Glomerular visceral epithelial cell (primary cell): ENCODE measurements around the gene TH.
"Not testable (repeated sequence)": the region's sequence is repeated elsewhere in the genome, so short reads cannot be mapped to it uniquely, and the experiment has no call there.

Experiments
- DNase-seq: peaks from one replicate; pipeline ENCODE4 v3.0.0-alpha.2; 2016; ENCODE audit errors: extremely low spot score

TH gene

DNA sequence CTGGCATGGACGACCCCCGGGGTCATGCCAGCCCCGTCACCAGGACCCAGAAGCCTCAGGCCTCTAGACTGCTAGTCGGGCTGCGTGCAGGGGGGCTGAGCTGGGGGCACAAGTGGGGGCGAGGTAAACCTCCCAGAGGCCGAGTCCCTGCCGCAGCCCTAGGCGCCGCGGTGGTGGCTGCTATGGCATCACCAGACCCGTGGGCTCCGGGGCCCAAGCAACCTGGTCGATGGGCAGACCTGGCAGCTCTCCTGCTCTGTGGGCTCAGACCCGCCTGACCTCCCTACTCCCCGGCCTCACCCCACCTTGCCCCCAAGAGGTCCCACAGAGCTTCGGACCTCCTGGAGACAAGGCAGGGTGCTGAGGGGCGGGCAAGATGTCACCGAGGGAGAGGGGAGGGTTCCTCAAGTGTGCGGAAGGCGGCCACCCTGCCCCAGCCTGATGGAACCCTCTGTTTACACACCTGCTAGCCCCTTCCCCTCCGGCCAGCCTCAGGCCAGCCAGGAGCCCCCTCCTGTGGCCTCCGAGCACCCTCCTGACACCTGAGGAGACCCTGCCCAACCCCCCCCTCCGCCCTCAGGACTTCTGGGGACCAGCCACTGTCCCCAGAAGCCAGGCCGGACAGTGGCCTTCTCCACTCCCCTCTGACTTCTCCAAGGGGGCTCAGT lies 41.8 kb downstream of the TH start:
- no peak for DNase-seq

DNA sequence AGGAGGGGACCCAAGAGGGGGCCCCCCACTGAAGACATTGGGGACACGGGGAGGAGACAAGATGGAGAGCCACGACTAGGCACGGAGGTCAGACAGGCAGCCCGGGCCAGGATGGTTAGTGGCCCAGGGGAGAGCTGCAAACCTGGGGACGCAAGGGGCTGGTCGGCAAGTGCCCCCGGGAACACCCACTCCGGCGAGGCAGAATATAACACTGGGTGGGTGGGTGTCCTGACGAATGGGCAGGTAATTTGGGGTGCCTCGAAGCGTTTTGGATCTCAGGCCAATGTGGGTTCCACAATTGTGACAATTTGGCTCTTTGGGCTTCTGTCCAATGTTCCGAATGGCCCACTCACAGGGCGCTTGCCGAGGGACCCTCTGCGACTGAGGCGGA lies 42.3 kb downstream of the TH start:
- no peak for DNase-seq

DNA sequence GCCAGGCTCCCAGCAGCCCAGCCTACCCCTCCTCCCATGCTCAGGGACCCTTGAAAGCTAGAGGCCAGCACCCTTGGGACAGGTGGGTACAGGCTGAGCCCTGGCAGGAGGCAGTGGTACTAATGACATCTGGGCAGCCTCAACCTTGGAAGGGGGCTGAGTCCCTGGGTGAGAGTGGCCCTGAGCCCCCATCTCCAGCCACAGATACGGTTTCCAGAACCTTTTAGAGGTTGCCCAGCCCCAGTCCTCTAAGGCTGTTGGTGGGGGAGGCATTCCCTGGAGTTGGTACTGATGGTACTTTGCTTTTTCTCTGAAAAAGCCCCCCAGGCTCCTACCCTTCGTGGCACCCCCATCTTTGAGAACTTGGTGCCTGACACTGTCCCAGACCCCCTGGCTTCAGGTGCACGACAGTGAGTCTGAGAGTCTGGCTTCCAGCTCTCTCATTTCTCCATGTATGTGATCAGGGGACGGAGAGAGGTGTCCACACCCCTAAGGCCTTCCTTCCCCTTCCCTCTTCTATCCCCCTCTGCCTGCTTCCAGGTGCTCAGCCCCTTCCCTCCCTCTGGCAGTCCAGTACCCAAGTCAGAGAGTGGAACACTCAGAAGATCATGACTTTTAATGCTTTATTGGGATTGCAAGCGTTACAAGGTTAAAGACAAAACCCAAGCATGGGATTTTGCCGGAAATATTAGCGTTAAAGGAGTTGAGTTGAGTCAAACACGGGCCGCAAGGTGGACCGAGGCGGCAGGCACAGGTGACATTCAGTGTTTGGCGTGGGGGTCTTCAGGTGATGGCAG lies 42.9 kb downstream of the TH start:
- DNase-seq, result no peak

DNA sequence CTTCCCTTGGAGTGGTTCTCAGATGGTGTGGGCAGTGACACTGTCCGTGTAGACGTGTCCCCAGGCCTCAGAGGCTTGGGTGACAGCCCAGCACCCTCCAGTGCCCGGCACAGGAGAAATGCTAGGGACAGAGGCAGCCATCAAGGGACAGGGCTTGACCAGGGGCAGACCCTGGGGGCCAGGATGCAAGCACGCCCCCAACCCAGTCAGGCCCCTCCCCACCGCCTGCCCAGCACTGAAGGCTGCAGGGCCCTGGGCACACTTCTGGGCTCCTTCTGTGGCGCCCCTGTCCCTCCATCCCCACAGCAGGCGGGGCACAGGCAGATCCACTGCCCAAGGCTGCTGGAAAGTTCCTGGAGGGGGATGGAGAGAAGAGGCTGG lies 43.5 kb downstream of the TH start:
- no peak for DNase-seq

DNA sequence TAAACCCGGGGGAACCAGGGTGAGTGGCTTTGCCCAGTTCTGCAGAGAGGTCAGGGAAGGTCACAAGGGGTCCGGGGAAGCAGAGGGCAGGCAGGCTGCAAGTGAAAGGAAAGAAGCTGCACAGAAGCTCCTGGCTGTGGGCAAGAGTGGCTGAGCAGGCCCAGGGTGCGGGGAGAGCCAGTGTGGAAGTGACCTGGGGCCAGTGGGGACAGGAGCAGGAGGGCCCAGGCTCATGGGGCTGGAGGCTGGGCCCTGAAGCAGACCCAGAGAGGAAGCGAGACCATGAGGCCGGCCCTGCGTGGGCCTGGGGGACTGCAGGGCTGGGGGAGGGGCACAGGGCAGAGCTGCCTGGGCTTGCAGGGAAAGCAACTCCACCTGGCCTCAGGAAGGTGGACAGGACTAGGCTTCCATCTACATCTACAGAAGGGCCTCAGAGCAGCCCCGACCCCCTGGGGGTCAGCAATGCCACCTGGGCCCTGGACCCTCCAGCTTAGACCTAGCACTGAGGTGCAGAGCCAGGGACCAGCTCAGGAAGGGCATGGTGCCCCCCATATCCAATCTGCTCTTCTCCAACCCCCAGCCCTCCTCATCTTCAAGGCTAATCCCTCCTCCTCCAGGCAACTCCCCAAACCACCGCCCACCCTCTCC lies 44.0 kb downstream of the TH start:
- no peak for DNase-seq

DNA sequence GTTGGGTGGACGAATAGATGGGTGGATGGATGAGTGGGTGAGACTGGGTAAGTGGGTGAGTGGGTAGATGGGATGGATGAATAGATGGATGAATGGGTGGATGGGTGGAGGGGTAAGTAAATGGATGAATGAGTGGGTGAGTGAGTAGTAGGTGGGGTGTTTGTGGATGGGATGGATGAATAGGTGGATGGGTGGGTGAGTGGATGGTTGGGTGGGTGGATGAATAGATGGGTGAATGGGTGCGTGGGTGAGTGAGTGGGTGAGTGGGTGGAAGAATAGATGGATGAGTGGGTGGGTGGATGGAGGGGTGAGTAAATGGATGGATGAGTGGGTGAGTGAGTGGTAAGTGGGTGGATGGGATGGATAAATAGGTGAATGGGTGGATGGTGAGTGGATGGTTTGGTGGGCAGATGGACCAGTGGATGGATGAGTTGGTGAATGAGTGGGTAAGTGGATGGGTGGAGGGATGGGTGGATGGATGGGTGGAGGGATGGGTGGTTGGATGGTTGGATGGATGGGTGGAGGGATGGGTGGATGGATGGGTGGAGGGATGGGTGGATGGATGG lies 45.0 kb downstream of the TH start:
- no peak for DNase-seq

DNA sequence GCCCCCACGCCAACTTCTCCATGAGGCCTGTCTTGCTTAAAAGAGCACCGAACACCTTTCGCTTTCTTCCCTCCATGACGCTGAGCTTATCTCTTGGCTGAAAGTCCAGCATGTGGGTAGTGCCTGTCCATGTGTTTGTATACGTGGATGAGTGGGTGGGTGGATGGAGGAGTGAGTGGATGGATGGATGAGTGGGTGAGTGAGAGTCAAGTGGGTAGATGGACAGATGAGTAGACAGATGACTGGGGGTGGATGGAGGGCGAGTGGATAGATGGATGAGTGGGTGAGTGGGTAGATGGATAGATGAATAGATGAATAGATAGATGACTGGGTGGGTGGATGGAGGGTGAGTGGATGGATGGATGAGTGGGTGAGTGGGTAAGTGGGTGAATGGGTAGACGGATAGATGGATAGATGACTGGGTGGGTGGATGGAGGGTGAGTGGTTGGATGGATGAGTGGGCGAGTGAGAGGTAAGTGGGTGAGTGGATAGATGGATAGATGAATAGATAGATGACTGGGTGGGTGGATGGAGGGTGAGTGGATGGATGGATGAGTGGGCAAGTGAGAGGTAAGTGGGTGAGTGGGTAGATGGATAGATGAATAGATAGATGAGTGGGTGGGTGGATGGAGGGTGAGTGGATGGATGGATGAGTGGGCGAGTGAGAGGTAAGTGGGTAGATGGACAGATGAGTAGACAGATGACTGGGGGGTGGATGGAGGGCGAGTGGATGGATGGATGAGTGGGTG lies 46.7 kb downstream of the TH start:
- DNase-seq, result not testable (repeated sequence)

DNA sequence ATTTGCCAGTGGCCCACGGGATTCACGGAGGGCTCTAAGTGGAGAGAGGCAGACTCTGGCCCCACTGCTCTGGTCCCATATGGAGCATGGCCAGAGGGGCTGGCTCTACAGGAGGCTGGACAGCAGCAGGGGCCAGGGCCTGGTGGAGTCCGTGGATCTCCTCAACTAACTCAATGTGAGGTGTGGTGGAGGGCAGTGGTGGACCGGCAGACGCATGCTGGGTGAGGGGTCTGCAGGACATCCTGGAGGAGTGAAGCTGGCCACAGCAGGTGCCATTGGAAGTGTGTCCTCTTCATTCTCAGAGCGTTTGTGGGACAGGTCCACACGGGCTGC lies 48.0 kb downstream of the TH start:
- no peak for DNase-seq

DNA sequence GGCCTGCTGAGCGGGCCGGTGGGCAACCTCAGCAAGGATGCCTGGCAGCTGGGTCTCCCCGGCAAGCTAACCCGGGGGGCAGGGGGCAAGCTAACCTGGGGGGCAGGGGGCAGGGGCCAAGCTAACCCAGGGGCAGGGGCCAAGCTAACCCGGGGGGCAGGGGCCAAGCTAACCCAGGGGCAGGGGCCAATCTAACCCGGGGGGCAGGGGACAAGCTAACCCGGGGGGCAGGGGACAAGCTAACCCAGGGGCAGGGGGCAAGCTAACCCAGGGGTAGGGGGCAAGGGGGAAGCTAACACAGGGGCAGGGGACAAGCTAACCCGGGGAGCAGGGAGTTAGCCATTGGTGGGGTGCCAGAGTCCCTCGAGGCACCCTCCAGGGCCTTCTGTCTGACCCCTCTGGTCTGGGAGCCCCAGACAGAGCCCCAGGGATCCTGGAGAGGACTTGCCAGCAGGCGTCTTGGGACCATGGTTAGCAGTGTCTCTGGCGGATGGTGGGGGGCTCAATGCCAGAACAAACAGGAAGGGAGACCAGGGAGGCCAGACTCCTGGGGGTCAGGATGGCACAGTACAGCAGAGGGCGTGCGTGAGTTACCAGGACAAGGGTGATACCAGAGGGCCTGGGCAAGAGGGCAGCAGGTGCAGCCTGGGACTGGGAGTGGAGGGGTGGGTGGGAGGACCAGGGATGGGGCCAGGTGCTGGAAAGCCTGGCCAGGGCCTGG lies 48.5 kb downstream of the TH start:
- no peak for DNase-seq

DNA sequence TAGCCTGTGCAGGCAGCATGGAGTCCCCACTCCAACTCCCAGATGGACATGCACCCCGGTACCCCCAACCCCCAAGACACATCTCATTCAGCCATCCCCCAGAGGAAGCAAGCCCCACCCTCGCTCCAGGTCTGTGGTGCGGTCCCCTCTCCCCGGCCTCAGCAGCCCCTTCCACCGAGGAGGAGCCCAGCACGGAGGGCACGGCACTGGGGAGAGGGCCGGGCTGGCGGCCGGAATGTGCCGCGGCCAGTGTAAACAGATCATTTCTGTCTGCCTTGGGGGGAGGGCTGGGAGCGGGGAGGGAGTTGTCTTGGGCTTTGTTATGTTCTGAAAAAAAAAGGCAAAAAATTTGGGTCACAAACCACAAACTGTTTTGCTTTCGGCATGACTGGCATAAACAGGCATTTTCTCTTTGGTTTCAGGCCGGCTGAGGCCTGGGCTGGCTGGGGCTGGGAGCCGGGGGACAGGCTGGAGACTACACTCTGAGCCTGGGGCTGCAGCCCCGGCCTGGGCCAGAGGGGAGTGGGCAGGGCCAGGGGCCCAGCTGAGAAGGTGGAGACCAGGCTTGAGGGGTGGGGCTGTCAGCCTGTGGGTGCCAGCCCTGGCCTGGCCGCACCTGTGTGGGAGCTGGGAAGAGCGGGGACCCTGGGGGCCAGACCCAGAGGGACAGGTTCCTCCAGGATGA lies 49.3 kb downstream of the TH start:
- DNase-seq, result no peak

DNA sequence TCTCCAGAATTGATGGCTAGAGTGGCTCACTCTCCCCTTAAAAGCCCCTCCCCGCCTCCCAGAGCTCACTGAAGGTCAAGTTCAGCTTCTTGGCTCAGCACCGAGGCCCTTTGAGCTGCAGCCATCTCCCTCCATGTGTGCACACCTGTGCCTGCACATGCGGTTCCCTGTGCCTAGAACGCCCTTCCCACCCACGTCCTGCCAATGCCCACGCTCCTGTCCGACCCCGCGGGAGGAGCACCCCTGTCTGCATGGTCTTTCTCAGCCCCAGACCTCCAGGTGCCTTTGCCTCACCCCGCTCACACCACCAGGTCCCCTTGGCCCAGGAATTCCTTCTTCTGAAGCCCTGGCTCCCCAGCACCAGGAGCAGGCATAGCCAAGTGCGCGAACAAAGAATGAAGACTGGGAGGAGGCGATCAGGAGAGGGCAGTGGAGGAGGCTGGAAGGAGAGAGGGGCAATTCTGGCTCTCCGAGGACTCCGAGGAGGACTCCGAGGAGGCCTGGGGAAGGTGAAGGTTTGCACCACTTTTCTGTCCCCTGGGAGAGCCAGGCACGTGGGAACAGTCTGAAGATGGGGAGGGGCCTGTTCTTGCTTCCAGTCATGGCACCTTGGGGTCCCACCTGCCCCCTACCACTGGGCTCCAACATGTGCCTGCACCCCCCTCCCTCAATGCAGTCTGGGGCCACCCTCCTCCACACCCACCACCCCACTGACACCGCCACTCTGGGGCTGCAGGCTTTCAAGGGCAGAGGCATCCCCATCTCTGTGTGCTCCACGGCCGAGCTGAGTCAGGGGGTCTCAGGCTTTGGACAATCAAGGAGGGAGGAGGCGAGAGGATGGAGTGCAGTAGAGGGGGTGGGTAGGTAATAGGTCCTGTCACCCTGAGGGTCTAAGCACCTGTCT lies 50.1 kb downstream of the TH start:
- DNase-seq, result no peak

DNA sequence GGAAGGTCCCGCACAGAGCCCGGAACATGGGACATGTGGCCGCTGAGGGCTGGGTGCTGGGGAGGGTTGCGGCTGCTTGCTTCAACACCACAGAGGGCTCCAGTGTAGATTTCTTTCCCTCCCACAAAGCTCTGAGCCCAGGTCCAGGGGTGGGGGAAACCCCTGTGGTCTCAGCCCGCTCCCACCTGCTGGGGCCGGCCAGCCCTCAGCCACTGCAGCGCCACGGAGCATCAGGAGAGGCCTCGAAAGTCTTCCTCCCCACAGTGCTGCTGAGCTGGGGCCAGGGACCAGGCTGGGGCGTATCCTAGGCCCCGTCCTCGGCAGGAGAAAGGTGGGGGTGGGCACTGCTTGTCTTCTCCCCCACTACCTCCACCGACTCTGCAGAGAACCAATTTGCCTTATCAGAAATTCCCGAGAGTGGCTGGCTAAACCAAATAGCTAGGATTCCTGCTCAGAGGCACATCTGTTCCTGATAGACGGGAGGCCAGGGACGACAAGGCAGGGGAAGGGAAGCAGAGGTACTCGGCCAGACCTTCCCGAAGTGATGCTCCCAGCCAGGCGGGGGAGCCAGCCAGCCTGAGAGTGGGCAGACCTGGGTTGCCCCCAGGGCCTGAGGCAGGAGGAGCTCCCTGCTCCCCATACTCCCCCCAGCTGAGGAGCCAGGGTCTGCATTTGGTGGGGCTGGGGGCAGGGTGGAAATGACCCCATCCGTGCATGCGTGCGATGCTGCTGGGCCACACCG lies 51.1 kb downstream of the TH start:
- DNase-seq, result no peak

DNA sequence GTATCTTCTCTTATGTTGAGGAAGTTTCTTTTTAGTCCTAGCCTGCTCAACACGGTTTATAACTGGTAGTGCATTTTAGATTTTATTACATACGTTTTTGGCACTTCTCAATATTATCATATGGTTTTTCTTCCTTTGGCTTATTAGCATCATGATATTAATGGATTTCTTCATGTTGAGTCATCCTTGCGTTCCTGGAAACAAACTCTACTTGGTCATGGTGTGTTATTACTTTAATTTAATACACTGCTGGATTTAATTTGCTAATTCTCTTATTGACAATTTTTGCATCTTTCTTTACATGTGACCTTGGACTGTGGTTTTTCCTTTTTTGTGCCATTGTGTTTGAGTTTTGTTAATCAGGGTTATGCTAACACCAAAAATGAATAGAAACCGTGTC lies 52.9 kb downstream of the TH start:
- no peak for DNase-seq

DNA sequence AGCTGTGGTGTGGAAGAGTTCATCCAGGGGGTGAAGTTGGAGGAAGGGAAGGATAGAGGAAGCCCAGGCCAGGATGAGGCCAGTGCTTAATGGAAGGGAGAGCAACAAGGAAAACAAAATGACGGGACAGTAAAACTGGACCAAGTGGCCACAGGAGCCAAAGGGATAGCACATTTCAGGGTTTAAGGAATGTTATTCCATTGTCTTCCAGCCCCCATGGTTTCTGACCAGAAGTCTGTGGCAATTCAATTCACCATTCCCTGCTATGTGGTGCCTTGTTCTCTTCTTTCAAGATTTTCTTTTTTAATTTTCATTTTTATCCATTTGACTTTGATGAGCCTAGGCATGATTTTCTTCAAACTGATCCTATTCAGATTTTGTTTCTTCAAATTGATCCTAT lies 54.9 kb downstream of the TH start:
- no peak for DNase-seq

DNA sequence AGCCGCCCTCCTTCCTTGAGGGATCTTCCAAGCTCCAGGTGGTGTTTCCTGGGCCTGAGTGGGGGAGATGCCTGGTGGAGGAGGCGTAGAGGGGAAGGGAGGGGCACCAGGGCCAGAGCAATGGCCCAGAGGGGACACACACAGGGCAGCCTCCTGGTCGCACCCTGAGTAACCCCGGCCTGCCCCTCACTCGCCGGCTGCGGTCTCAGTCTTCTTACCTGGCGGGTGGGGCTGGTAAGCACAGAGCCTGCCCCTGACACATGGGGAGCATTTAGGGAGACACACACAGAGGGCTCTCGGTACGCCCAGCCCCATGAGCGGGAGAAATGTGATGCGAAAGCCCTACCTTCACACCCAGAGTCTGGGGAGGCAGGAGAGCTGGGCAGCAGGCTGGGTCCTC lies 56.3 kb downstream of the TH start:
- no peak for DNase-seq

DNA sequence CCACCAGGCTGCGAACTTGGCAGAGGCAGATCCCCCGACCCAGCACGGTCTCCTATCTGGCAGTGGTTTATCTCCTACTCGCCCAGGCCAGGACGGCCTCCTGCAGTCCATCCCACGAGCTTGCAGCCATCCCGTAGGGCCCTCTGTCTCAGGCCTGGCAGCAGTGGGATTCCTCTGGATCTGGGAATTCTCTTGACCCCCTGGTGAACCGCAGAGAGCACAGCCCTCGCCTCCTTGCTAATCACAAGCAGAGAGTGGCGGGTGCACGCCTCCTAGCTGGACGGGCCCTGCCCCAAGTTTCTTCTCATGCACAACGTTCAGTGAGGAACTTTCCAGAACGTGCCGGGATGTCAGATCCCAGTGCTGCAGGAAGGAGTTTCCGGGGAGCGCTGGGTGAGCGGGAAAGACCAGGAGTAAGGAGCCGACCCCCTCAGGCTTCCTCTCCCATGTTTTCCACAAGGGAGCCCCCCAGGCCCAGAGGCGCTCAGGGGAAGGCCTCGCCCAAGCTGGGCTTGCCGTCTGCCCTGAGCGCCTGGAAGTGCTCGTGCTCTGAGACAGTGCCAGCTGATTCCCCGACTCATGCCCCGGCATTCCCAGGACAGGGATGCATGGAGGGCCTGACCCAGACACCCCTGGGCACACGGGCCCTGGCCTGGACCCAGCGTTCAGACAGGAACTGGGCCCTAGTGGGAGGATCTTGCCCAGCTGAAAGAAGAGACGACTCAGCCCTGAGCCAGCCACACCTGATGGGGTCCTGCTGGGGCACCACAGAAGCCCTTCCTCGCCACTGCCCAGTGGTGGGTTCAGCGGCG lies 57.0 kb downstream of the TH start:
- no peak for DNase-seq
